HUES64 (cell line): ENCODE results near the gene MAP2K5.

Experiments
- H3K27ac ChIP-seq: 2 replicates; pipeline ENCODE4 v1.7.0; 2013; ENCODE audit warnings: low read depth, low read length, inconsistent platforms
- H3K27me3 ChIP-seq: 2 replicates; pipeline ENCODE4 v1.6.1; 2013; ENCODE audit warnings: mild to moderate bottlenecking, low read length; ENCODE audit not compliant: insufficient read depth
- H3K36me3 ChIP-seq: 2 replicates; pipeline ENCODE4 v1.6.1; 2013; ENCODE audit warnings: mild to moderate bottlenecking, low read length; ENCODE audit not compliant: insufficient read depth
- H3K4me1 ChIP-seq: 2 replicates; pipeline ENCODE4 v1.6.1; 2013; ENCODE audit warnings: mild to moderate bottlenecking, low read length, moderate library complexity; ENCODE audit not compliant: insufficient read depth
- H3K4me3 ChIP-seq: 2 replicates; pipeline ENCODE4 v1.5.1; 2013; ENCODE audit warnings: mild to moderate bottlenecking, low read length, moderate library complexity
- H3K9ac ChIP-seq: 2 replicates; pipeline ENCODE4 v1.6.1; 2013; ENCODE audit warnings: mild to moderate bottlenecking, low read depth, low read length
- H3K9me3 ChIP-seq: 2 replicates; pipeline ENCODE4 v1.6.1; 2013; ENCODE audit warnings: low read depth, low read length; ENCODE audit not compliant: insufficient read depth
- WGBS: fragments of 150-250, 120-280 bp; methylation state at CpG from one replicate; pipeline ENCODE4 v1.1.7; 2013; ENCODE audit warnings: missing lambda C conversion rate; 5-methylcytosine and 5-hydroxymethylcytosine counted together

Gene MAP2K5

DNA sequence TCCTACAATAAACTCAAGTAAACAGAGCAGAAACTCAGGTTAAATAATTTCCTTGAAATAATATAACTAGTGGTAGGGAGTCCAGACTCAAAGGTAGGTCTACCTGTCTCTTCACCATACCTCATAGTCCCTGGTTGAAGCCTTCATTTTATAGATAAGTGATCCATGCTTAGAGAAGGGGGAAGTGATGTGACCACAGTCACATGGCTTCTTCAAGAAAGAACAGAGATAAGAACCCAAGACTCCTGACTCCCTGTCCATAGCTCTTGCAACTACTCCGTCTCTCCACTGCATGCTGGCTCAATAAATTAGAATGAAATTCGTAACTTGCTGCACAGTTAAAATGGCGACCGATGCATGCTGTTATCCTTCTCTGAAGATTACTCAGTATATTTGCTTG, 32.6 kb upstream of the MAP2K5 start:
- H3K36me3 ChIP-seq = no peaks in the 10 kb centered on the region
- H3K4me3 ChIP-seq = no peak overlapping the region
- 95% methylated on average over 4 of the region's 4 CpGs for WGBS

DNA sequence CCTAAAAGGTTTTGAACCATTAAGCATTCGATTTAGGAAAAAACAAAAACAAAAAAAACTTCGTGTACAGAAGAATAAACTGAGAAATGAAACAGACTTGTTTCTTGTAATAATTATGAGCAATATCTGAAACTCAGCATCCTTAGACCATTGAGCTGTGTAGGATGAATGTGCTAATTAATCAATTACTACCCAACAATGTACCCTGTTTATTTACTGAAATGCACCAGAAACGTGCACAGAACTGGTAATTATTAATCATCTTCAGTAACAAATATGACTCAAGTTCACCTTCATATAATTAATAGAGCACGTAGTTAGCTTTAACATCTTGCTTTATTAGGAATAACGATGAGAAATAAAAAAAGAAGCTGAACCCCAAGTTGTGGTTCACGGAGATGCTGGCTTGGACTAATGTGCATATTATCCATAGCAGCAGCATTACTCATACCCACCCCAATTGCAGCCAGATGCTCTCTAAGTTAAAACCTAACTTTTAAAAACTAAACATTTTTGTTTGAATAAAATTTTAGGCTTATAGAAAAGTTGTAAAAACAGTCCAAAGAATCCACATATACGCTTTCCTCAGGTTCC, 31.8 kb upstream of the MAP2K5 start:
- Histone ChIP-seq H3K9me3 (no peaks in the 10 kb centered on the region), H3K9ac (no peak overlapping the region), H3K27ac (no peak overlapping the region), H3K4me3 (no peak overlapping the region), H3K27me3 (no peaks in the 10 kb centered on the region), H3K36me3 (no peaks in the 10 kb centered on the region), H3K4me1 (no peaks in the 10 kb centered on the region)
- WGBS = 97% methylated on average over 6 of the region's 7 CpGs

More for the DNA sequence above, 32.6 kb upstream of the MAP2K5 start:
- no peak overlapping the region for H3K9ac ChIP-seq
- H3K9me3 ChIP-seq = no peaks in the 10 kb centered on the region
- no peaks in the 10 kb centered on the region for H3K27me3 ChIP-seq
- H3K4me1 ChIP-seq = no peaks in the 10 kb centered on the region
- H3K27ac ChIP-seq = no peak overlapping the region

DNA sequence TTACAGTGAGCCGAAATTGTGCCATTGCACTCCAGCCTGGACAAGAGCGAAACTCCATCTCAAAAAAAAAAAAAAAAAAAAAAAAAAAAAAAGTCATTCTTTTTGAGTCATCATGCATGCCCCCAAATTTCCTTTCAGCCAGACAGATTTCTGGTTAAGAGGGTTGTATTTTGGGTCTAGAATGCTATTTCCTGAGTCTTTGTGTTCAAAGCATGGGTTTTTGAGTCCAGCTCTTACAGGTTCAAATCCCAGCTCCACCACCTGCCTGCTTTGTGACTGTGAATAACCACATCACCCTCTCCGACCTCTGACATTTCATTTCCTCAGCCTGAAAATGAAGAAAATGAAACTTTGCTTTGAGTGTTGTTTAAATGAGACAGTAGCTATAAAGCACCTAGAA, 30.9 kb upstream of the MAP2K5 start:
- Histone ChIP-seq H3K4me1 (no peaks in the 10 kb centered on the region), H3K27ac (no peak overlapping the region), H3K9ac (no peak overlapping the region), H3K27me3 (no peaks in the 10 kb centered on the region), H3K9me3 (no peaks in the 10 kb centered on the region), H3K4me3 (no peak overlapping the region), H3K36me3 (no peaks in the 10 kb centered on the region)
- 96% methylated on average over 2 of the region's 3 CpGs for WGBS

- 89% methylated on average over 2 of the region's 3 CpGs for WGBS
- H3K27ac ChIP-seq = no peak overlapping the region
These were observed 30.4 kb upstream of the MAP2K5 start for GRCh38 chr15:67512140-67512539.

GRCh38 chr15:67512933-67513714, 29.4 kb upstream of the MAP2K5 start:
- Histone ChIP-seq H3K27ac (no peak overlapping the region), H3K9me3 (no peaks in the 10 kb centered on the region), H3K4me1 (no peaks in the 10 kb centered on the region), H3K4me3 (no peak overlapping the region), H3K9ac (no peak overlapping the region), H3K36me3 (no peaks in the 10 kb centered on the region), H3K27me3 (no peaks in the 10 kb centered on the region)
- WGBS = 86% methylated on average over 9 of the region's 9 CpGs

More at GRCh38 chr15:67512140-67512539, 30.4 kb upstream of the MAP2K5 start:
- Histone ChIP-seq H3K27me3 (no peaks in the 10 kb centered on the region), H3K9ac (no peak overlapping the region), H3K9me3 (no peaks in the 10 kb centered on the region), H3K4me1 (no peaks in the 10 kb centered on the region), H3K36me3 (no peaks in the 10 kb centered on the region), H3K4me3 (no peak overlapping the region)

DNA sequence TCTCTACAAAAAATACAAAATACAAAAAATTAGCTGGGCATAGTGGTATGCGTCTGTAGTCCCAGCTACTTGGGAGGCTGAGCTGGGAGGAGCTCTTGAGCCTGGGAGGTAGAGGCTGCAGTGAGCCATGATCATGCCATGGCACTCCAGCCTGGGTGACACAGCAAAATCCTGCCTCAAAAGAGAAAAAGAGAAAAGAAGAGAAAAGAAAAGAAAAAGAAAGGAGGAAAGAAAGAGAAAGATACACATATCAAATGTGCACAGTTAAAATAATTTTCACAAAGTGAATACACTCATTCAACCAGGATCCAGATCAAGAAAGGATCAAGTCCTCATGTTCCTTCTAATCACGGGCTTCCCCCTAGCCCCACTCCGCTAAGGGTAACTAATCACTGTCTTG, 27.4 kb upstream of the MAP2K5 start:
- no peaks in the 10 kb centered on the region for H3K36me3 ChIP-seq
- no peak overlapping the region for H3K27ac ChIP-seq

DNA sequence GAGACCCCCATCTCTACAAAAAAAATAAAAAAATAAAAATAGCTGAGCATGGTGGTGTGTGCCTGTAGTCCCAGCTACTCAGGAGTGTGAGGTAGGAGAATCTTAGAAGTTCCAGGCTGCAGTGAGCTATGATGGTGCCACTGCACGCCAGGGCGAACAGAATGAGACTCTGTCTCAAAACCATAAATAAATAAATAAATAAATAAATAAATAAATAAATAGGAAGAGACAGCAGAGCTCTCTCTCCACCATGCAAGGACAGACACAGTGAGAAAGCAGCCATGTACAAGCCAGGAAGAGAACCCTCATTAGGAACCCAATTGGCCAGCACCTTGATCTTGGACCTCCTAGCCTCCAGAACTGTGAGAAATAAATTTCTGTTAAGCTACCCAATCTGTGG, 26.9 kb upstream of the MAP2K5 start:
- WGBS = no CpG with 5 or more reads among the region's 2 CpGs
- Histone ChIP-seq H3K27me3 (peaks cover 2% of the 10 kb centered on the region), H3K9me3 (no peaks in the 10 kb centered on the region), H3K36me3 (no peaks in the 10 kb centered on the region), H3K4me1 (no peaks in the 10 kb centered on the region), H3K27ac (no peak overlapping the region), H3K9ac (no peak overlapping the region), H3K4me3 (no peak overlapping the region)

More for the DNA sequence above, 27.4 kb upstream of the MAP2K5 start:
- Histone ChIP-seq H3K9ac (no peak overlapping the region), H3K4me1 (no peaks in the 10 kb centered on the region), H3K9me3 (no peaks in the 10 kb centered on the region), H3K27me3 (no peaks in the 10 kb centered on the region), H3K4me3 (no peak overlapping the region)
- 96% methylated on average over 3 of the region's 3 CpGs for WGBS

DNA sequence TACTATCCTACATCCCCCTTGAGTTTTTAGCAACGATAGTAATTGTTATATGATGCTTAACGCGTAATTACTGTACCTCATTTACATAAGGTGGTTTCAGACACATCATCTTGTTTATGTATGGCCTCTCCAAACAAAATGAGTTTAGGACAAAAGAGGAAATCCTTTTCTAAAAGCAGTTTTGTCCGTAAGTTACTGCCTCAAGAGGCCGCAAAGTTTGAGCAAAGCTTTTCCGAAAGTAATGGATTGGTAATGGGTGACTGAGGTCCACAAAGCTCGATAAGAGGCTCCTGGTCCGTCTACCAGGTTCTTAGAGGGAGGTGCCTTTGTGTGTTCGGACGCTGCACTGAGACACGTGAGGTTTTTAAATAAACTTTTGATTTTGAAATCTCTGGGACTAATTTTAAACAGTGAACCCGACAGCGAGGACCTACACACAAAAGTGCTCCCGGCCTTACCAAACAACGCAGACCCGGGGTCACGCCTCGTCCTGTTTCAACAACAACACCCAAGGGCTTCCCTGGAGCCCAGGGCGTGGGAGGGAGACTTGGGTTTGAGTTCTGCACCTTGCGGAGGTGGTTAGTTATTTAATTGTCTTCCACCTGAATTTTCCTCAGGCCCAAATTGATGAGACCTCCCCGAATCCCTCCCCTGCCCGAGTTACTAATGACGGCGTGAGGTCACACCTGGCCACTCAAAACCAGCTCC, 22.0 kb upstream of the MAP2K5 start:
- no peak overlapping the region for H3K27ac ChIP-seq
- no peaks in the 10 kb centered on the region for H3K9me3 ChIP-seq
- H3K4me1 ChIP-seq = peaks cover 24% of the 10 kb centered on the region
- WGBS = 64% methylated on average over 23 of the region's 24 CpGs
- no peaks in the 10 kb centered on the region for H3K36me3 ChIP-seq
- peak overlapping the region; percentile 77 for H3K4me3 ChIP-seq
- H3K27me3 ChIP-seq = peaks cover 12% of the 10 kb centered on the region
- H3K9ac ChIP-seq = peak overlapping the region; percentile 94

GRCh38 chr15:67521029-67521782, 21.3 kb upstream of the MAP2K5 start, which contains the start of gene C15orf61:
Gene C15orf61, plus strand, starts transcription at chr15:67521131. Its CDS starts 118 bp downstream, at chr15:67521249.
- under 1% methylated on average over 94 of the region's 94 CpGs for WGBS
- peak within 1 kb of the TSS; percentile 94 for H3K9ac ChIP-seq
- peak within 1 kb of the TSS; percentile 73 for H3K27ac ChIP-seq

GRCh38 chr15:67521783-67522568, 20.5 kb upstream of the MAP2K5 start:
- peaks cover 3% of the 10 kb centered on the region; the same call in 1 of the 2 replicates for H3K36me3 ChIP-seq
- H3K4me3 ChIP-seq = peak overlapping the region; percentile 77
- H3K9ac ChIP-seq = peak overlapping the region; percentile 94
- H3K27ac ChIP-seq = no peak overlapping the region
- H3K4me1 ChIP-seq = peaks cover 24% of the 10 kb centered on the region
- peaks cover 12% of the 10 kb centered on the region for H3K27me3 ChIP-seq
- H3K9me3 ChIP-seq = no peaks in the 10 kb centered on the region
- WGBS = 16% methylated on average over 20 of the region's 23 CpGs

More at GRCh38 chr15:67521029-67521782, 21.3 kb upstream of the MAP2K5 start, which contains the start of gene C15orf61:
- Histone ChIP-seq H3K36me3 (no peaks in the 10 kb centered on the region), H3K4me3 (peak within 1 kb of the TSS; percentile 77), H3K4me1 (peaks cover 24% of the 10 kb centered on the region), H3K27me3 (peaks cover 12% of the 10 kb centered on the region), H3K9me3 (no peaks in the 10 kb centered on the region)
